Measurements from ENCODE around the gene PEX14.
"Not testable (repeated sequence)": the region's sequence is repeated elsewhere in the genome, so short reads cannot be mapped to it uniquely, and the experiment has no call there.

The PEX14 gene

GRCh38 chr1:10497109-10497508 is 22.4 kb downstream of the PEX14 start:
- no peak for DNase-seq

GRCh38 chr1:10498231-10498630 is 23.5 kb downstream of the PEX14 start:
- DNase-seq: no peak

GRCh38 chr1:10502206-10502605 is 27.5 kb downstream of the PEX14 start:
- DNase-seq: no peak

GRCh38 chr1:10504249-10504648 is 29.5 kb downstream of the PEX14 start:
- DNase-seq: no peak

- DNase-seq: not testable (repeated sequence)
Observed at GRCh38 chr1:10506046-10506676, 31.4 kb downstream of the PEX14 start.

- no peak for DNase-seq
Observed at GRCh38 chr1:10506677-10507047, 31.9 kb downstream of the PEX14 start.

GRCh38 chr1:10507111-10507879 is 32.5 kb downstream of the PEX14 start:
- peak; percentile 60 to 71 for DNase-seq

GRCh38 chr1:10508511-10508951 is 33.8 kb downstream of the PEX14 start:
- DNase-seq: peak; percentile 11 to 27

- DNase-seq: no peak
Observed at GRCh38 chr1:10509809-10510509, 35.2 kb downstream of the PEX14 start.

- DNase-seq: no peak
Observed at GRCh38 chr1:10510520-10511493, 36.1 kb downstream of the PEX14 start.

- no peak for DNase-seq
Observed at GRCh38 chr1:10511494-10511885, 36.7 kb downstream of the PEX14 start.

- DNase-seq: no peak
Observed at GRCh38 chr1:10513199-10513598, 38.4 kb downstream of the PEX14 start.

GRCh38 chr1:10514490-10515235 is 39.9 kb downstream of the PEX14 start:
- DNase-seq: peak; percentile 37 to 49

- no peak for DNase-seq
Observed at GRCh38 chr1:10515301-10515975, 40.7 kb downstream of the PEX14 start.

- DNase-seq: no peak
Observed at GRCh38 chr1:10515976-10516750, 41.4 kb downstream of the PEX14 start.

GRCh38 chr1:10516925-10517676 is 42.4 kb downstream of the PEX14 start:
- no peak for DNase-seq

- no peak for DNase-seq
Observed at GRCh38 chr1:10517677-10517982, 42.9 kb downstream of the PEX14 start.

GRCh38 chr1:10519016-10519417 is 44.3 kb downstream of the PEX14 start:
- peak; percentile 51 to 56 for DNase-seq

- no peak for DNase-seq
Observed at GRCh38 chr1:10520497-10520896, 45.7 kb downstream of the PEX14 start.

- no peak for DNase-seq
Observed at GRCh38 chr1:10520952-10521351, 46.2 kb downstream of the PEX14 start.

Data from SHP77 (cell line).